HG02588 (cell line): ENCODE data around the gene MAGI1.

Source experiments
- ATAC-seq: cut with Tn5 transposase; IDR thresholded peaks from one replicate; pipeline ENCODE4 v1.9.1; 2021; ENCODE audit warnings: mild to moderate bottlenecking, moderate library complexity; ENCODE audit not compliant: unreplicated experiment

MAGI1 gene

GRCh38 chr3:65411367-65411766 lies 627.4 kb downstream of the MAGI1 start:
- no peak for ATAC-seq

GRCh38 chr3:65409176-65409569 lies 629.5 kb downstream of the MAGI1 start:
- no peak for ATAC-seq

- no peak for ATAC-seq
Measured at GRCh38 chr3:65408531-65409175, 630.1 kb downstream of the MAGI1 start.

- no peak for ATAC-seq
Measured at GRCh38 chr3:65406470-65406869, 632.2 kb downstream of the MAGI1 start.

DNA sequence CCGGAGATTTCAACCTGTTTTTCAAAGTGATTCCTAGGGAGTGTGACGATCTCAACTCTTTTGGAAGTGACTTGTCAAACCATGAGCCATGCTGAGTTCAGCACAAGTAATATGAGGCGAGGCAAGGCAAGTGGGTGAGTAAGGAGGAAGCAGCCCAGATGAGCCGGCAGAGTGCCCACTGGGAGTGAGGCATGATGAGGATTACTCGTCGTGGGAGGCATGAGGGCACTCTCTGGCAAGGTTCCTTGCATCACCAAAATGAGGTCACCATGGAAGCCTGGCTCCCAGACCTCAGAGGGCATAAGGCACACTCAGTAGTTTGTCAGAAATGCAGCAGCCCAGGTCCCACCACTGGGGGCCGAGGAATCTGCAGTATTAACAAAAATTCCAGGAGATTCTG lies 636.1 kb downstream of the MAGI1 start:
- ATAC-seq = no peak

GRCh38 chr3:65401359-65402305 lies 637.1 kb downstream of the MAGI1 start:
- no peak for ATAC-seq

- no peak for ATAC-seq
Measured at GRCh38 chr3:65400899-65401298, 637.8 kb downstream of the MAGI1 start.

- no peak for ATAC-seq
Measured at GRCh38 chr3:65398953-65399352, 639.8 kb downstream of the MAGI1 start.

- no peak for ATAC-seq
Measured at GRCh38 chr3:65396078-65396477, 642.6 kb downstream of the MAGI1 start.

- ATAC-seq = no peak
Measured at GRCh38 chr3:65391068-65391467, 647.6 kb downstream of the MAGI1 start.

- no peak for ATAC-seq
Measured at GRCh38 chr3:65385805-65386204, 652.9 kb downstream of the MAGI1 start.

- ATAC-seq = no peak
Measured at GRCh38 chr3:65381496-65382010, 657.2 kb downstream of the MAGI1 start.

DNA sequence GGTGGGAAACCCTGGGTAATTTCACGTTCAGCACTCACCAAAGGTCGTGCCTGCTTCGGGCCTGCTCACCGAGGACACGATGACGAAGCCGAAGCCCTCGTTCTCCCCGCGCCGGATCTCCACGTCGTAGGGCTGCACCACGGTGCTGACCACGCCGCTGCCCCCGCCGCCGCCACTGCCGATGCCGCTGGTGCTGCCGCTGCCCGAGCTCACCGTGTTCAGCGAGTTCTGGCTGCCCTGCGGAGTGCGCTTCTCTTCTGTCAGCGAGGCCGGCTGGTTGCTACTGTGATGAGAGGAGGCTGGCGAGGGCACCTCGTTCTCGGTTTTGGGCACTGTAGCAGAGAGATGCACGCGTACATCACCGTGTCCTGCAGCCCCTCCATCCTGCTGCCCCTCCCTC lies 659.5 kb downstream of the MAGI1 start:
- no peak for ATAC-seq

DNA sequence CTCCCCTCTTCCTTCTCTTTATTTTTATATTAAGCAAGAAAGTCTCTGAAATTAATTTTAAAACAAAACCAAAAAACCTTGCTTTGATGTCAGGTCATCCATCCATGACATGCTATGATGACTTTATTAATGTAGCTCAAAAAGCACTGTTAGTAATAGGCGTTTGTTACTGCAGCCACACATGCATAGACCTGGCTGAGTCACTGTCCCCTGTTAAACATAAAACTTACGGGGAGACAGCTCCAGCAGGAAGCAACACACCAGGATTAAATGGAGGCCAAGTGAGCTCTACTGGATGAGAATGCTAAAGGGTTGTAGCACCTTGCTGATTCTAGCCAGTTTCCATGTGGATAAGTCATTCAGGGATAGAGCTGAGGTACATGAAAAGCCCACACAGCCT lies 661.1 kb downstream of the MAGI1 start:
- no peak for ATAC-seq

DNA sequence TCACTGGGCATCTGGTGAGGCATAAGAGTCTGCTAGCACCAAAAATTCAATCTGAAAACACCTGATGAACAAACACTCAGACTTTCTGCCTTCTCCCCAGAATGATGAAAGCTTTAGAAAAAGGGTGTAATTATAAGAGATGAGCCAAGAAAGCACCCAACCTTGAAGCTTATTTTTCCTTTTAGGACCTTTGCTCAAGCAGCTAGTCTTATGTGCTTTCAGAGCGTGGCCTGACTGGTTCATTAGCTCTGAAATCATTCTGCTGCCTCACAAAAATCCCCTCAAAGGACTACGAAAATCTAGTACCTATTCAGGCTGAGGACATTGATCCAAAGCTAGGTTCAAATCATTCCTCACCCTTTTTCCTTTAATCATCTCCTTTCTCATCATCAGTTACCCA lies 662.3 kb downstream of the MAGI1 start:
- ATAC-seq = no peak

GRCh38 chr3:65371053-65371452 lies 667.7 kb downstream of the MAGI1 start:
- ATAC-seq = no peak

DNA sequence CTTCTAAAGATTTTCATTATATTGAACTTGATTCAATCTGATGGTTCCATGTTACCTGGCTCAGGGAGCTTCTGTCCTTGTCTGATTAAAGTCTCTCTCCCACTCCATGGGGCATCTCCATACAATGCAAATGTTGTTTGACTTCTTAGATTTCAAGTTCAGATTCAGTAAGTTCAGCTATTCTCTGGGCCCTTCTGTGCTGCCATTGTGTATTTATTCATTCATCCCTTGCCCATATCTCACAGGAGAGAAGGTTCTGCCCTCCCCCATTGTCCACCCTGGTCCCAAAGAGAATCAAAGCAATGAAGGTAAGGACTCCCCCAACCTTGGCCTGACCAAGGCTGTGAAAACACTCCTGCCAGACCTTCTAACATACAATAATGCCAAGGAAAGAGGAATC lies 669.9 kb downstream of the MAGI1 start:
- ATAC-seq = no peak

DNA sequence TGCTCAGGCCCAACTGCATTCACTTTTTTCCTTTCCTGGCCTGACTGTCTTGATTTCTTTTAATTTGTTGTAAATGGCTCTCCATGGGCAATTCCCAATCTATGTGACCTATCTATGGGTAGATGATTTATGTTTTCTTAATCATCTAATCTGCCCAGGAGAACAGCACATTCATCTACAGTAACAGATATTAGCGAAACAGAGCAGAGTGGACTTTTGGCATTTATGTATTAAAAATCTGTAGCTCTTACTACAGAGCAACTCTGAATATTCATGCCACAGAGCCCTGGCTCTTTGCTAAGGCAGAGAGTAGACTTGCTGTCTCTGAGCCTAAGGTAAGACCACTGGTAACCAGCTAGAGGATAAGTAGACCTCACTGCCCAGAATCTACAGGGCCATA lies 676.0 kb downstream of the MAGI1 start:
- no peak for ATAC-seq

DNA sequence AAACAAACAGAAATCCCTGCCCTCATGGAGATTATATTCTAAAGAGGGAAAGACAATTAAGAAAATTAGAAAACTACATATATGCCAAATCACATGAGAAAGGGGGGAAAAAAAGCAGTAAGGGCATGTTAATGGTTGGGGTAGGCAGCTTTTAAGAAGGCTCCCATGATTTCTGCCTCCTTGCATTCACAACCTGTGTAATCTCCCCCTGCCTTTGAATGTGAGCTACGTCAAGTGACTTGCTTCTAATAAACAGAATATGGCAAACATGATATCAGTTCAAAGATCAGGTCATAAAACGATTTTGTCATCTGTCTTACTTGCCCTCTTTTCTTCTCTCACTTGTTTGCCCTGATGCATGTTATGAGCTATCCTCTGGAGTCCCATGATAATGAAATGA lies 677.3 kb downstream of the MAGI1 start:
- no peak for ATAC-seq

- no peak for ATAC-seq
Measured at GRCh38 chr3:65356331-65357248, 682.1 kb downstream of the MAGI1 start.

- no peak for ATAC-seq
Measured at GRCh38 chr3:65354880-65355279, 683.8 kb downstream of the MAGI1 start.
